Epithelial cell of esophagus (primary cell): Measurements from ENCODE around the gene MTRR.

Source experiments
- DNase-seq: peaks from one replicate; pipeline ENCODE4 v3.0.0; 2010; ENCODE audit warnings: low read depth
- H3K4me3 ChIP-seq: 2 replicates; pipeline ENCODE4 v1.5.1; 2011; ENCODE audit warnings: mild to moderate bottlenecking, low read length, control low read depth
- TF ChIP-seq, protein P1 (sequence below): IDR thresholded peaks from 2 replicates; pipeline ENCODE4 v1.5.1; 2011; ENCODE audit warnings: low read depth, mild to moderate bottlenecking, low read length, control low read depth, inconsistent platforms; ENCODE audit not compliant: insufficient read depth; ENCODE audit errors: missing control alignments

Gene MTRR

DNA sequence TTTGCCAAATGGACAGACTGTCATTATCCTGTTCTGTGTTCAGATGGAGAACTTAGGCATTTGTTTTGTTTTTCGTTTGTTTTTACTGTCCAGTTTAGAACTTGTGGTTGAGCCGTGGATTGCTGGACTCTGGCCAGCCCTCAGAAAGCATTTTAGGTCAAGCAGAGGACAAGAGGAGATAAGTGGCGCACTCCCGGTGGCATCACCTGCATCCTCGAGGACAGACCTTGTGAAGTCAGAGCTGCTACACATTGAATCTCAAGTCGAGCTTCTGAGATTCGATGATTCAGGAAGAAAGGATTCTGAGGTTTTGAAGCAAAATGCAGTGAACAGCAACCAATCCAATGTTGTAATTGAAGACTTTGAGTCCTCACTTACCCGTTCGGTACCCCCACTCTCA, 8.9 kb downstream of the MTRR start:
- H3K4me3 ChIP-seq: no peak overlapping the region
- TF ChIP-seq, protein P1, sequence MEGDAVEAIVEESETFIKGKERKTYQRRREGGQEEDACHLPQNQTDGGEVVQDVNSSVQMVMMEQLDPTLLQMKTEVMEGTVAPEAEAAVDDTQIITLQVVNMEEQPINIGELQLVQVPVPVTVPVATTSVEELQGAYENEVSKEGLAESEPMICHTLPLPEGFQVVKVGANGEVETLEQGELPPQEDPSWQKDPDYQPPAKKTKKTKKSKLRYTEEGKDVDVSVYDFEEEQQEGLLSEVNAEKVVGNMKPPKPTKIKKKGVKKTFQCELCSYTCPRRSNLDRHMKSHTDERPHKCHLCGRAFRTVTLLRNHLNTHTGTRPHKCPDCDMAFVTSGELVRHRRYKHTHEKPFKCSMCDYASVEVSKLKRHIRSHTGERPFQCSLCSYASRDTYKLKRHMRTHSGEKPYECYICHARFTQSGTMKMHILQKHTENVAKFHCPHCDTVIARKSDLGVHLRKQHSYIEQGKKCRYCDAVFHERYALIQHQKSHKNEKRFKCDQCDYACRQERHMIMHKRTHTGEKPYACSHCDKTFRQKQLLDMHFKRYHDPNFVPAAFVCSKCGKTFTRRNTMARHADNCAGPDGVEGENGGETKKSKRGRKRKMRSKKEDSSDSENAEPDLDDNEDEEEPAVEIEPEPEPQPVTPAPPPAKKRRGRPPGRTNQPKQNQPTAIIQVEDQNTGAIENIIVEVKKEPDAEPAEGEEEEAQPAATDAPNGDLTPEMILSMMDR: no peak
- no peak for DNase-seq

DNA sequence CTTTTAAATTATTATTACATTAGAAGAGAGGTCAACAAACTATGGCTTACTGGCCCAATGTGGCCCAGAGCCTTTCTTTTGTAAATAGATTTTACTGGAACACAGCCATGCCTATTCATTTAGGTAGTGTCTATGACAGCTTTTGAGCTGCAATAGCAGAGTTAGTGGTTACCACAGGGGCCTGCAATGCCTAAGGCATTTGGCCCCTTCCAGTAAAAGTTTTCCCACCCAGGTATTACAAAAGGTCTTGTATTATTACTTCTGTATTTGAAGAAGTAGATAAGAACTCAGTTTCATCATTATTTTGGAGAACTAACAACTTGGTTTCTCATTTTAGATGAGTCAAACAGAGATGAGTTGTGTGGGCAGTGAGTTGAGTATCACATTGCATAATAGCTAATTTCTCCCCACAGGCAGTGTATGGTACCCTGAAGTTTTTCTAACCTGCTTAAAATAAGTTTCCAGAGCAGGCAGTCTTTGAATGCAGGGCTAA, 9.5 kb downstream of the MTRR start:
- TF ChIP-seq, protein P1: no peak
- H3K4me3 ChIP-seq: no peak overlapping the region
- DNase-seq: peak; percentile 75

DNA sequence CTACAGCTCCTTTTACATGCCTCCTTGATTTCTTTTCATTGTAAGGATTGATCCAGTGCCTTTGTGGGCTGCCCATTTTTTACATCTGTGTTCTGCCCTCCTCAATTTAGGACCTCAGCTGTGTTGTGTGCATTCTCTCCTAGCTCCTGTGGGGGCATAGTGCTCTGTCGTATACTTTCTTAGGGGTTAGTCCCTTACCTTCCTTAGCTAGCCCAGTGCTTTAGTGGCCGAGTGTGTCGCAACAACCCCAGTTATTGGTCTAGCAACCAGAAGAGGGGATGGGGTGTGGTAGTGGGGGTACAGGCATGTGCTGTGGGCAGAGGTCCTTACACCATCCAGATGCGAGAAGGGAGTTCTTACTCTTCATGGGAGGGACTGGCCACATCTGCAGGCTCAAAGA, 12.1 kb downstream of the MTRR start:
- TF ChIP-seq, protein P1: no peak
- no peak overlapping the region for H3K4me3 ChIP-seq
- DNase-seq: no peak

DNA sequence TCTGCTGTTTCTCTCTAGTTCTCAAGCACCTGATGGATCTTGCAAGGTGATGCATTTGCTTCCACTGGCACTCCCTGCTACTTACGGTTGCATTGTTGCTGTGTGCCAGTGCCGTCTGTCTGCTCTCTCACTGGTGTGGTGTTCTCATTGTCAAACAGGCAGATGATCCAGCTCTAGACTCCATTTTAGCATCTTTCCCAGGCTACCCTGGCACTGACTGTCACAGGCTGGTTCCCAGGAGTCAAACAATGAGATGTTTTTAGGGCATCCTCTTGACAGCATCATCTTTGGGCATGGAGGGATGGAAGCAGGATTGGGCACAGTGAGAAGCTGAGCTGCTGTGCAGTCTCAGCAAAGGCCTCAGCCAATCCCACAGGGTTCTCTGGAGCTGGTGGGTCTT, 12.9 kb downstream of the MTRR start:
- TF ChIP-seq, protein P1: no peak
- DNase-seq: no peak
- no peak overlapping the region for H3K4me3 ChIP-seq

DNA sequence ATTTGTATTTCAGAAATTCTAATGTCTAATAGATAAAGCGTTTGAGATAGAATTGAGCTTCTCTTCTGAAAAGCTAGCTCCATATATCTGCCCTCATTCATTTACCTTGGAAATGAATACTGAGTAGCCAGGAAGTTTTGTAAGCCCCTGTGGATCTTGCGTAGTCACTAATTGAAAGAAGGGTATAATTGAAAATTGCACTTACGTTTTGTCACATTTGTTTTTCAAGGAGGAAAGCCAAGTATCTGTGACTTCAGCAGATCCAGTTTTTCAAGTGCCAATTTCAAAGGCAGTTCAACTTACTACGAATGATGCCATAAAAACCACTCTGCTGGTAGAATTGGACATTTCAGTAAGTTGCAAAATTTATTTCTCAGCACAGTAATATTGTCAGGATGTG, 14.0 kb downstream of the MTRR start:
- no peak for DNase-seq

DNA sequence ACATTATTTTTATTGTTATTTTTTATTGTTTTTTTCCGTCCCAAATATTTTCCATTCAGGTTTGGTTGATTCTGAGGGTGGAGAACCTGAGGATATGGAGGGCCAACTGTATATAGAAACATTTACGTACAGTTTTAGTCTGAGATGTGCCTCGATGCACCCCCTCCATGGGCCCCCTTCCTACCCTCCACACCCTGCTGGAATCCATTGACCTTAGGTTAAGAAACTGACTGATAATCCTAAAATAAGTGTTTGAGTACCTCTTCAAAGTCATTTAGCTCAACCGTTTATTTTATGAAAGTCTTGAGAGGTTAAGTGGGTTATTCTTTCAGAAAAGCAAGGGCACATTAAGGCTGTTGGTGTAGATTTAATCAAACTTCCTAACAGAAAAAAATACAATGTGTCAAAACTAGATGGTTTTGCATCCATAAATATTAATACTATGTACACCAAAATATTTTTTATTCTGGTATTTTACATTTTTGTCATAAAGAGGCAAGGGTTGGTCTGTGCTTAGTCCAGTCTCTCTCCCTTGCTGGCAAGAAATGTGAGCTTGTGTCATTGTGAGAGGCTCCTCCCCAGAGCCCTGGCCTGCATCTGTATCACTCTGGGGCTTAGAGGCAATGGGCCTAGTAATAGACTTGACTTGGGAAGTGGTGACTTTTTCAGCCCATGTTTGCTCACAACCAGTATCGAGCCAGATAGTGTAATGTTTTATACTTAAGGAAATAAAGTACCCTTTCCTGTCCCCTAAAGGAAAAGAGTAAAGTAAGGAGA, 15.7 kb downstream of the MTRR start:
- TF ChIP-seq, protein P1: no peak
- H3K4me3 ChIP-seq: no peak overlapping the region
- DNase-seq: no peak

More for the DNA sequence above, 14.0 kb downstream of the MTRR start:
- H3K4me3 ChIP-seq: no peak overlapping the region
- TF ChIP-seq, protein P1: no peak
